Measurements from ENCODE around the gene ZNF880. TPM values are rescaled to one million over a fixed set of nuclear protein-coding genes. Genes with fewer than 3 reads are reported as not detected.

The ZNF880 gene
- total RNA-seq, 1 experiment from 2014 or later: 6.7 TPM

DNA sequence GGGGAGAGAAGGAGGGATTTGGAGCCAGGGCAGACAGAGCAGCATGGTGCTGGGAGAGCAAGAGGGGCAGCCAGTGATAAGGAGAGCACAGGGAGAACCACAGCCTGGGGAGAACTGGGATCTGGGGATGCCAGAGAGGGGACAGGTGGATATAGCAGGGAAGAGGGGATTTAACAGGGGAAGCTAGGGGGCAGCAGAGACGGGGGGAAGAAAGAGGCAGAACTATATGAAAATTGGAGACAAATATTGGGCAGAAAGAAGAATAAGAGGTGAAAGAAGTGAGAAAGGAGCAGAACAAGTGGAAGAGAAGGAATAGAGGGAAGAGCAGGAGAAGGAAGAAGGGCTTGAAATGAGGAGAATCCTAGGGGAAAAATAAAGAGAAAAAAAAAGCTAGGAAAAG lies 21.4 kb downstream of the ZNF880 start:
- TF ChIP-seq, protein P1, sequence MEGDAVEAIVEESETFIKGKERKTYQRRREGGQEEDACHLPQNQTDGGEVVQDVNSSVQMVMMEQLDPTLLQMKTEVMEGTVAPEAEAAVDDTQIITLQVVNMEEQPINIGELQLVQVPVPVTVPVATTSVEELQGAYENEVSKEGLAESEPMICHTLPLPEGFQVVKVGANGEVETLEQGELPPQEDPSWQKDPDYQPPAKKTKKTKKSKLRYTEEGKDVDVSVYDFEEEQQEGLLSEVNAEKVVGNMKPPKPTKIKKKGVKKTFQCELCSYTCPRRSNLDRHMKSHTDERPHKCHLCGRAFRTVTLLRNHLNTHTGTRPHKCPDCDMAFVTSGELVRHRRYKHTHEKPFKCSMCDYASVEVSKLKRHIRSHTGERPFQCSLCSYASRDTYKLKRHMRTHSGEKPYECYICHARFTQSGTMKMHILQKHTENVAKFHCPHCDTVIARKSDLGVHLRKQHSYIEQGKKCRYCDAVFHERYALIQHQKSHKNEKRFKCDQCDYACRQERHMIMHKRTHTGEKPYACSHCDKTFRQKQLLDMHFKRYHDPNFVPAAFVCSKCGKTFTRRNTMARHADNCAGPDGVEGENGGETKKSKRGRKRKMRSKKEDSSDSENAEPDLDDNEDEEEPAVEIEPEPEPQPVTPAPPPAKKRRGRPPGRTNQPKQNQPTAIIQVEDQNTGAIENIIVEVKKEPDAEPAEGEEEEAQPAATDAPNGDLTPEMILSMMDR (IDR thresholded peaks at IDR 0.05; ENCODE audit: unreplicated experiment): no peak
- Mint-ChIP-seq H3K36me3 (ENCODE audit: insufficient read depth, unreplicated experiment) (no peaks in the 10 kb centered on the region), H3K4me1 (ENCODE audit: insufficient read depth, unreplicated experiment) (no peaks in the 10 kb centered on the region), H3K27me3 (ENCODE audit: insufficient read depth, unreplicated experiment) (no peaks in the 10 kb centered on the region), H3K27ac (ENCODE audit: low read depth, unreplicated experiment) (no peak overlapping the region), H3K9me3 (ENCODE audit: unreplicated experiment) (peaks cover 18% of the 10 kb centered on the region), H3K4me3 (ENCODE audit: unreplicated experiment) (no peak overlapping the region)
- intact Hi-C loops (cut with micrococcal nuclease): no loop called here
- DNase-seq (ENCODE audit: unreplicated experiment): no peak
- no TSS peak for BruUV-seq (replicated peaks)
- POLR2A ChIA-PET: interaction anchor here (0.7 kb wide), 1 partner anchor 20 kb away, joined by 3 read pairs; no protein-coding TSS in a partner anchor
- CTCF ChIA-PET: interaction anchor here (0.6 kb wide), 1 partner anchor 1128 kb away, joined by 3 read pairs; no protein-coding TSS in a partner anchor

DNA sequence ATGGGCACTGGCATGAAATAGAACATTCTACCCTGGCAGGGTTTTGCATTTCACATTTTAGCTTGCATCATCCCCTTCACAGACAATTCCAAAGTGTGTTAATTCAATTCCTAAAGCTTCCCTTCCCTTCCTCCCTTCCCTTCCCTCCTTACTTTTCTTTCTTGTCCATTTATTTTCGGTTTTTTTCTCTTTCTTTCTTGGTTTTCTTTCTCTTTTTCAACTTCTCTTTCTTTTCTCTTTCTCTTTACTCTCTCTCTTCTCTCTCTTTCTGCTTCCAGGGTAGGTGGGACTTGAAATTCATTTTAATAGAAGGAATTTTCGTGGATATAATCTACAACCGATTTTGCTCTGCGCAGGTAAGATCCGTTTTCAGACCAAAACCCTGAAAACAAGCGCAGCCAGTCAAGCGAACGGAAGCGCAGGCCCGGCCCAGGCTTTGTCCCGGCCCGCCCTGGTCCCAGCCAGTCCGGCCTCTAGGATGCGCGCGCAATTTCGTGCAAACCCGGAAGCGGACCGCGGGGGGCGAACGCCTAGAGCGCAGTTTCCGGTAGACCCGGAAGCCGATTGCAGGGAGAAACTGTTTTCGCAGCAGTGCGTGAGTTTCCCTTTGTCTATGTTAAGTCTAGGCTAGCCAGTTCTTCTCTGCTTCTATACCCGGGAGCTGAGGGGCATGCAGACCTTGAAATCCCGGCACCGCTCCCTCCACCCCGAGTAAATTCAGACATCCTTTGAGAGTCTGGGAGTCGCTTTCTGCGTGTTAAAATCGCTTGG lies 27.8 kb downstream of the ZNF880 start, which contains the start of gene ZNF528:
TSS of gene ZNF528 (plus strand) at position 540 of the 771 bp plus-strand sequence. CDS start 4,165 bp downstream, outside the sequence.
- Mint-ChIP-seq H3K4me1 (ENCODE audit: insufficient read depth, unreplicated experiment) (peaks cover 6% of the 10 kb centered on the region), H3K36me3 (ENCODE audit: insufficient read depth, unreplicated experiment) (peaks cover 26% of the 10 kb centered on the region), H3K4me3 (ENCODE audit: unreplicated experiment) (peak within 1 kb of the TSS; percentile 76), H3K27me3 (ENCODE audit: insufficient read depth, unreplicated experiment) (no peaks in the 10 kb centered on the region), H3K9me3 (ENCODE audit: unreplicated experiment) (peaks cover 37% of the 10 kb centered on the region), H3K27ac (ENCODE audit: low read depth, unreplicated experiment) (peak within 1 kb of the TSS; percentile 94)
- TF ChIP-seq, protein P1 (IDR thresholded peaks at IDR 0.05; ENCODE audit: unreplicated experiment): no peak
- ChIA-PET POLR2A (interaction anchor here (0.5 to 0.7 kb wide), 4 partner anchors 8 to 129 kb away, joined by 3 to 4 read pairs (median 4); no protein-coding TSS in a partner anchor), CTCF (no interaction called here)
- BruUV-seq (replicated peaks): TSS peak; percentile 72
- DNase-seq (ENCODE audit: unreplicated experiment): peak; percentile 89
- intact Hi-C loops (cut with micrococcal nuclease): no loop called here

DNA sequence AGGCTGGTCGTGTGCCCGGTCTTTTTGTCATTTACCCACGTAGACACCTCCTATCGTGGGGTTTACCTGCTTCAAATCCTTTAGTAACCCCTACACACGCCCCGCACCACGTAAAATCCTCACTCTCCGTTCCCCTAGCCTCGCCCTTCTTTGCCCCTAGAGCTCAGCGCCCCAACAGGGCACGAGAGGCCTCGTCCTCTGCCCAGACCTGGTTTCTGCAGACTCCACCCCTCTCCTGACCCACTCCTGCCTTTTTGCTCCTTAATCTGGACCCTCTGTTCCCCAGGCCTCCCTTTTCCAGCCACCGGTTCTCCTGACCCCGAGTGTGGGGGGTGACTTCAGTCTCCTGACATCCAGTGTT lies 28.3 kb downstream of the ZNF880 start:
- CTCF ChIA-PET: interaction anchor here (0.6 kb wide), 1 partner anchor 48 kb away, joined by 3 read pairs; no protein-coding TSS in a partner anchor
- peaks cover 37% of the 10 kb centered on the region for H3K9me3 Mint-ChIP-seq (ENCODE audit: unreplicated experiment)
- peaks cover 6% of the 10 kb centered on the region for H3K4me1 Mint-ChIP-seq (ENCODE audit: insufficient read depth, unreplicated experiment)
- H3K4me3 Mint-ChIP-seq (ENCODE audit: unreplicated experiment): peak overlapping the region; percentile 76
- peak overlapping the region; percentile 94 for H3K27ac Mint-ChIP-seq (ENCODE audit: low read depth, unreplicated experiment)
- TSS peak; percentile 72 for BruUV-seq (replicated peaks)
- POLR2A ChIA-PET: interaction anchor here (0.5 to 0.7 kb wide), 4 partner anchors 9 to 129 kb away, joined by 3 to 4 read pairs (median 4); no protein-coding TSS in a partner anchor
- peaks cover 28% of the 10 kb centered on the region for H3K36me3 Mint-ChIP-seq (ENCODE audit: insufficient read depth, unreplicated experiment)
- no peak for DNase-seq (ENCODE audit: unreplicated experiment)
- TF ChIP-seq, protein P1 (IDR thresholded peaks at IDR 0.05; ENCODE audit: unreplicated experiment): no peak
- intact Hi-C loops (cut with micrococcal nuclease): no loop called here
- no peaks in the 10 kb centered on the region for H3K27me3 Mint-ChIP-seq (ENCODE audit: insufficient read depth, unreplicated experiment)

DNA sequence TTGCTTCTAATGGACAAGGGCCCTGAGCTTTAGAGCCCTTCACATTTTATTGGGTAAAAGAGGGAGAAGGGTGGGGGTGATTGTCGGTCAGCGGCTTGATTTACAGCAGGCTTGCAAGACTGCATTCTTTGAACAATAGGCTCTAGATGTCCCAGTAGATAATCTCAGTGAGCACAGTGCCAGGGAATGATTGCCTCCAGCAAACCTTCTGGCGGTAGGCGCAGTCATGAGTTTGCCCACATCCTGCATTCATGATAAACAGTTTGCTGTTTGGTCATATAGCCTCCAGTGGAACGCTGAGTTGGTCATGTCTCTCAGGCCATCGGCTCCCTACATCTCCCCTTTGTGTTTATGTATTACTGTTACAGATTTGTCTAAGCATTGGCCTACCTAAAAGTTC lies 40.6 kb downstream of the ZNF880 start:
- ChIA-PET POLR2A (no interaction called here), CTCF (no interaction called here)
- TF ChIP-seq, protein P1 (IDR thresholded peaks at IDR 0.05; ENCODE audit: unreplicated experiment): no peak
- no peaks in the 10 kb centered on the region for H3K4me1 Mint-ChIP-seq (ENCODE audit: insufficient read depth, unreplicated experiment)
- no peaks in the 10 kb centered on the region for H3K27me3 Mint-ChIP-seq (ENCODE audit: insufficient read depth, unreplicated experiment)
- DNase-seq (ENCODE audit: unreplicated experiment): no peak
- no TSS peak for BruUV-seq (replicated peaks)
- intact Hi-C loops (cut with micrococcal nuclease): no loop called here
- H3K4me3 Mint-ChIP-seq (ENCODE audit: unreplicated experiment): no peak overlapping the region
- H3K36me3 Mint-ChIP-seq (ENCODE audit: insufficient read depth, unreplicated experiment): peaks cover 37% of the 10 kb centered on the region
- H3K9me3 Mint-ChIP-seq (ENCODE audit: unreplicated experiment): peaks cover 17% of the 10 kb centered on the region
- H3K27ac Mint-ChIP-seq (ENCODE audit: low read depth, unreplicated experiment): no peak overlapping the region
